HG02798 (cell line): ENCODE measurements around the gene HPCAL4.

Experiments used
- ATAC-seq: cut with Tn5 transposase; IDR thresholded peaks from one replicate; pipeline ENCODE4 v1.9.1; 2021; ENCODE audit warnings: mild to moderate bottlenecking; ENCODE audit not compliant: unreplicated experiment, poor library complexity

The HPCAL4 gene

GRCh38 chr1:39704757-39705156 lies 13.5 kb upstream of the HPCAL4 start:
- no peak for ATAC-seq

- ATAC-seq, result no peak
Measured at GRCh38 chr1:39701049-39701439, 9.8 kb upstream of the HPCAL4 start.

GRCh38 chr1:39700348-39700747 lies 9.1 kb upstream of the HPCAL4 start:
- ATAC-seq, result no peak

GRCh38 chr1:39699419-39699818 lies 8.2 kb upstream of the HPCAL4 start:
- no peak for ATAC-seq

GRCh38 chr1:39698568-39698967 lies 7.3 kb upstream of the HPCAL4 start:
- no peak for ATAC-seq

- no peak for ATAC-seq
Measured at GRCh38 chr1:39696448-39696847, 5.2 kb upstream of the HPCAL4 start.

- ATAC-seq, result no peak
Measured at GRCh38 chr1:39695016-39695415, 3.8 kb upstream of the HPCAL4 start.

- no peak for ATAC-seq
Measured at GRCh38 chr1:39694026-39694425, 2.8 kb upstream of the HPCAL4 start.

GRCh38 chr1:39692152-39693074 lies 1.2 kb upstream of the HPCAL4 start:
- ATAC-seq, result no peak

- ATAC-seq, result no peak
Measured at GRCh38 chr1:39690794-39691382, 345 bp downstream of the HPCAL4 start.

GRCh38 chr1:39690225-39690624 lies 1.0 kb downstream of the HPCAL4 start:
- ATAC-seq, result no peak

- ATAC-seq, result no peak
Measured at GRCh38 chr1:39689635-39690034, 1.6 kb downstream of the HPCAL4 start.

- ATAC-seq, result no peak
Measured at GRCh38 chr1:39689214-39689613, 2.0 kb downstream of the HPCAL4 start.

GRCh38 chr1:39688706-39689105 lies 2.5 kb downstream of the HPCAL4 start:
- no peak for ATAC-seq

- no peak for ATAC-seq
Measured at GRCh38 chr1:39687243-39687642, 4.0 kb downstream of the HPCAL4 start.

GRCh38 chr1:39685071-39685470 lies 6.2 kb downstream of the HPCAL4 start:
- no peak for ATAC-seq

- ATAC-seq, result no peak
Measured at GRCh38 chr1:39684313-39684664, 6.9 kb downstream of the HPCAL4 start.

GRCh38 chr1:39683591-39684312 lies 7.5 kb downstream of the HPCAL4 start:
- ATAC-seq, result no peak

GRCh38 chr1:39681999-39682398 lies 9.2 kb downstream of the HPCAL4 start:
- ATAC-seq, result no peak

GRCh38 chr1:39681294-39681693 lies 9.9 kb downstream of the HPCAL4 start:
- no peak for ATAC-seq

GRCh38 chr1:39680751-39681150 lies 10.5 kb downstream of the HPCAL4 start:
- ATAC-seq, result no peak
